GM18907 (cell line): ENCODE data around the gene ACTRT3.
A peak's percentile ranks its signal among the peaks of the same experiment; 100 is the strongest.

ENCODE experiments used
- ATAC-seq: cut with Tn5 transposase; IDR thresholded peaks from one replicate; pipeline ENCODE4 v1.9.1; 2021; ENCODE audit warnings: mild to moderate bottlenecking, moderate library complexity; ENCODE audit not compliant: unreplicated experiment

ACTRT3 gene

DNA sequence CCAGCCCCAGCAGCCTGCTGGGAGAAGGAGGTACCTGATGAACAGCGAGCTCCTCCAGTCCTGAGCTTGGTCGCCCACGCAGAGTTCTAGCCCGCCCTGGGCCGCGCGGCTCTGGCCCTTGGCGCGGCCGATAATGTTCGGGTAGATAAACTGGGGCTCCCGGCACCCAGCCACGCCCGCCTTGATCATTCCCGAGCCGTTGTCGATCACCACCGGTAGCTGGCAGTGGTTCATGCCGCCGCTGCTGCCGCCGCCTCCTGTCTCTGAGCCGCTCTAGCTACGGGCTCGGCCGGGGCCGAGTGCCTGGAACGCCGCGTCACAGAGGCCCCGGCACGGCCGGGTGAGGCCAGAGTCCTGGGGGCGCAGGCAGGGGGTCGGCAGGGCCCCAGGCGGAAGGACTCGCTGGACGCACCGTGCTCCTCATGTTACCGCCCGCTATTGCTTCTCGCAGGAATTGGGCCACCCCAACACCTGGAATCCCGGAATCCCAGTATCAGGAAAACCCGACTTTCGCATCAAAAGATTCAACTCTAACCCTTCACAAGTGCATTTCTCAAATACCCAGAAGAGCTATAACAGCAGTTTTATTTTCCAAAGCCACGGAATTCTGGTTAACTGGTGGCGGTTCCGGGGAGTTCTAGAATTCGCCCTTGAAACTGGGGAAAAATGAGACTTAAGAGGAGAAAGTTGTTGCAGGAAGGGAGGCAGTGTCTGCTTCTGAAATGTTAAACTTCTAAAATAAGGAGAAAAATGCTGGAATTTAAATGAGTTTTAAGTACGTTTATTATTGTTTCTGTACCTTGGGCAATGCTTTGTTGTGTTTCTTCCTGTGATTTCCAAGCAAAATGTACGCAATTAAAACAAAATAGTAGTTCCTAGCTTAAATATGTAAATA, at the start of gene ACTRT3:
Gene ACTRT3, minus strand, starts transcription at position 275 of the 895 bp plus-strand sequence. Its CDS starts 41 bp downstream, at position 234.
- ATAC-seq = peak; percentile 29

DNA sequence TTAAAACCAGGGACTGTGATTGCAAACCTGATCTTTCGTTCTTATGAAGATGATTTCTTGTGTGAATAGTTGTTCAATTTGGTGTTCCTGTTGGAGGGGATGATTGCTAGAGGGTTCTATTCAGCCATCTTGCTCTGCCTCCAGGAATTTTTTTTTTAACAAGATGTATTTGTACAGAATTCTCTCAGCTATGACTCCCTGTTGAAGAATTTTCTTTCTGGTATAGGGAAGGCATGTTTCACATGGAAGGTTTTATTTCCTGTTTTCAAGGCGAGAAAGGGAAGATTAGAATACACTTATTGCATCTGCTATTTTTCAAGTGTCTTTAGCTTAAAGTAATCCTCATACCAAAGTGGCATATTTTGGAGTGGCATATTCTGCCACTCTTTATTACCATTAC, 49.0 kb upstream of the ACTRT3 start:
- no peak for ATAC-seq

- no peak for ATAC-seq
These were observed 46.3 kb upstream of the ACTRT3 start for GRCh38 chr3:169815590-169816150.

DNA sequence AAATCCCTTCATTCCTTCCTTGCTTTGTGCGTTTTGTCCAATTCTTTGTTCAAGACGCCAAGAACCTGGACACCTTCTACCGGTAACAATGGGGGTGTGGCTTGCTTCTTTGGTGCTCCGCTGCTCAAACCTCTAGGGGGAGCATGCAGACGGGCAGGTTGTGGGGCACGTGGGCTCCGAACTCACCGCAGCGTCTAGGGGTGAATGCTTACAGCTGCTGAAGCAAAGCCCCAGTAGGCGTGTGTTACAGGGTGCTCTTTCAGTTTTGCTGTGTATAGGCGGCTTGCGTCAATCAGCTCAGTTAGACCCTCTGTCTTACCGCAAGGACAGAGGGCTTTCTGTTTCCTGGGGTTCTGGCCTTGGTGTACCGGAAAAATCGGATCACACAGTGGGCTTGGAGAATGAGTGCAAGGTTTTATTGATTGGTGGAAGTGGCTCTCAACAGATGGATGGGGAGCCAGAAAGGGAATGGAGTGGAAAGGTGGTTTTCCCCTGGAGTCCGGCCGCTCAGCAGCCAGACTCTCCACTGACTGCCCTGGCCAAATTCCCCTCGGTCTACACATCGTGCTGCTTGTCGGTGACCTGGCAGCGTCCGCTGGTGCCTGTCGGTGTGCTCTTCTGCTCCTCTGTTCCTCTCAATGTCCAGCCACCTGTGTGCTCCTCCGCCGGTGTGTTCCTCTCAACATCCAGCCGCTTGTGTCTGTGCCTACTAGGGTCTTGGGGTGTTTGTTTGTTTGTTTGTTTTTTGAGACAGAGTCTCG, 44.6 kb upstream of the ACTRT3 start:
- peak; percentile 91 for ATAC-seq

DNA sequence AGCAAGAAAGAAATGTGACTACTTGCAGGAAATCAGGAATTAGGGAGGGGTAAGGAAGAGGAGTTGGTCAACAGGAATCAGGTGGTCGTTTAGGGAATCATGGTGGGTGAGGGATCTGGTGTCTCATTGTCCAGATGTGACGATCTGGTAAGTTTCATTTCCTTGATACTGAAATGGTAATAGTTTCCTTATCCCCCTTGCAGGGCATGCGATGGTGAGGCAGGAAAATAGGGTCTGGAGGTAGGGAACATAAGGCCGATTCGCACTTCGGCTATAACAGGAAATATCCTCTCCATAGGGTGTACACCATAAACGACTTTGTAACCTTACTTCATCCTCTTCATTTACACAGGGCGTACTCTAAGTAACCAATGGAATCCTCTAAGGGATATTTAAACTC, 43.9 kb upstream of the ACTRT3 start:
- no peak for ATAC-seq

- peak; percentile 74 for ATAC-seq
These were observed 43.2 kb upstream of the ACTRT3 start, which contains the start of the genes LRRC34 and LRRIQ4 for GRCh38 chr3:169812332-169813235. Gene LRRC34 (minus strand): TSS chr3:169812904. CDS start chr3:169812548, 356 bp downstream. Gene LRRIQ4 (plus strand): TSS chr3:169812870. CDS start chr3:169821922, 9,052 bp downstream.

GRCh38 chr3:169811631-169812331, 42.4 kb upstream of the ACTRT3 start:
- ATAC-seq = peak; percentile 9

GRCh38 chr3:169809230-169809795, 40.0 kb upstream of the ACTRT3 start:
- ATAC-seq = no peak

DNA sequence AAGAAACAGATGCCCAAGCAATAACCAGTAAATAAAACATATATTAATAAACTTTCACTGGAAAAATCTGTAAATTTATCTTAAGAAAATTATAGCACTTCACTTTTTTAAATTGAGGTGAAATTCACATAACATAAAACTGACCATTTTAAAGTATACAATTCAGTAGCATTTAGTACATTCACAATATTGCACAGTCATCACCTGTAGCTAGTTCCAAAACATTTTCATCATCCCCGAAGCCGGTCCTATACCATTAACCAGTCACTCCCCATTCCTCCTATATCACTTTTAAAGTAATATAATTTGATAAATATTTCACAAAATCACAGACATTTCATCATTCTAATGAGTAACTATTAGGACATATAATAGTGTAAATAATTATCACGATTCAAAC, 35.3 kb upstream of the ACTRT3 start:
- ATAC-seq = no peak

GRCh38 chr3:169792359-169792758, 23.0 kb upstream of the ACTRT3 start:
- ATAC-seq = no peak

DNA sequence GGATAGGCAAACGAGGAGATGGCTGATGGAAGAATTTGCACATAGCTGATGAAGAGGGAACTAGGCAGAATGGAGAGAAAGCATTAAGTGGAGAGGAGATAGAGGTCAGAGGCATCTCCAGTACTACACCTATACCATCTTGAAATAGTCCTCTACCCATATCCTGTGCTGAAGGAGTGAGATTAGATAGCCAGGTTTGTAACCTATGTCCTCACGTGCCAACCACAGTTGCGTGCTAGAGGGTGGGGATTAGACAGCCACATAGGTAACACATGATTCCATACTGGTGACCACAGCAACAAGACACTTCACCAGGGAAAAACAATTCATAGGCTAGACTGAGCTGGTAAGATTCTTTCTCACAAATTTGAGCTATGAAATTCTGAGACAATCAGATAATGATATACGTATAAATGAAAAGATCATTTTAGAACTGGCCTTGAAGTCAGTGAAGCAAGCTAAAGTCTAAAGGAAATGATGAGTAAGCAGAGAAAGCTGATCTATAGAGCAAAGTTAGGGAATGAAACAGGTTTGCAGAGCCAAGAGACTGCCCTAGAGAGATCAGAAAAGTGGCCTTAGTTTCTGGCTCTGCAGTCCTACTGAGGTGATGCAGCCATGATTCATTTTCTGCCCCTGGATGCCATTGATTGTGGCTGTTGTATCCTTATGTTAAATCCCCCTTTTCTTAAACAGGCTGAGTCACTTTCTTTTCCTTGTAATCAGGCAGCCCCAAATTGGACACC, 21.5 kb upstream of the ACTRT3 start:
- ATAC-seq = no peak

- no peak for ATAC-seq
These were observed 20.9 kb upstream of the ACTRT3 start for GRCh38 chr3:169790219-169790618.

DNA sequence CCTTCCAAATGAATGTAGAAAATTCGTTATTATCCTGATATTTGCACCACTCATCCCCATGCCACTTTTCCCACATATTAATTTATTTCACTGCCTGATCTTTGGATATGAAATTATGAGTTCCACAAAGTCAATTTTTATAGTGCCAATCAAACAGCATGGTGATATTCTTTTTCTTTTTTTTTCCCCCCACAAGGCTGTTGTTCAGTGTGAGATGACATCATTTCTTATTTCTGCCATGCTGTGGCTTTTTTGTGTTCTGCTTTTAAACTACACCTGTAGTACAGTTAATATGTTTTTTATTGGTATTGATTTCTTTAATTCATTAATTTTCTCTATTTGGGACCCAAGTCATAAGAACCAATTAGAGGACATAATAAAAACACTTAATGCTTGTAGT, 18.4 kb upstream of the ACTRT3 start:
- no peak for ATAC-seq

DNA sequence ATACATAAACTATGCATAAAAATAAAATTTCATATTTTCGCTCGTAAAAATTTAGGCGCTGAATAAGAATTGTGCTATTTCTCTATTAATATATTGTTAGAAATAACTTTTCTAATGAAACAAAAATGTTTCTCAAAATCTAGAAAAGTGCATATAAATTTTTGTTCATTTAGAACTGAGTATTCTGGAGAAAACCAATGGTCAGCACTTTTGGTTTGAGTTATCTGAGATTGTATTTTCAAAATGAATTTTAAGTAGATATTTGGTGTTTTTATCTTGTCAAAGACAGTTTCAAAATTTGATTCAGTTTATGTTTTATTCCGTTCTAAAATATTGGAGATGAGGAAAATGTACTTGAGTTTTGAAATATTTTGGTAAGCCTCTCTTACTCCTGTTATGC, 17.8 kb upstream of the ACTRT3 start:
- no peak for ATAC-seq

DNA sequence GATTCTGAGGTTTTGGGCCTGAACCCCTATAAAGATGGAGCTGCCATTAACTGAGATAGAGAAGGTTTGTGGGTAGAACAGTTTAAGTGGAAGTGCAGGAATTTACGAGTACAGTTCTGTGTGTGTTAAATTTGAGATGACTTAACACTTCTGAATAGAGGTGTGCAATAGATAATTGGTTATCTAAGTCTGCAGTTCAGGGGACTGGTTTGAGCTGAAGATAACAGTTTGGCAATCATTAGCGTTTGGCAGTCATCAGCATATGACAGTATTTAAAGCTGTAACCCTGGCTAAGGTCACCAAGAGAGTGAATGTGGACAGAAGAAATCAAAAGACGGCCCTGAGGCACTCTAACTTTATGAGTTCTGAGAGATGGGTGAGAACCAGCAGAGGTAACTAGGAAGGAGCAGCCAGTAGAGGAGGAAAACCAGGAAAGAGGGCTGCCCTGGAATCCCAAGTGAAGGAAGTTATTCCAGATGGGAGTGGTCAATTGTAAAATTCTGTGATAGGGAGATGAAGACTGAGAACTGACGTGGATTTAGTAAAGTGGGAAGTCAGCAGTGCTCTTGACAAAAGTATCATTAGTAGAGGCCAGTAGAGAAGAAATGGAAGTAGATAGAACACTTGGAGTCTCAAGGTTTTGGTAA, 12.0 kb upstream of the ACTRT3 start:
- ATAC-seq = no peak

DNA sequence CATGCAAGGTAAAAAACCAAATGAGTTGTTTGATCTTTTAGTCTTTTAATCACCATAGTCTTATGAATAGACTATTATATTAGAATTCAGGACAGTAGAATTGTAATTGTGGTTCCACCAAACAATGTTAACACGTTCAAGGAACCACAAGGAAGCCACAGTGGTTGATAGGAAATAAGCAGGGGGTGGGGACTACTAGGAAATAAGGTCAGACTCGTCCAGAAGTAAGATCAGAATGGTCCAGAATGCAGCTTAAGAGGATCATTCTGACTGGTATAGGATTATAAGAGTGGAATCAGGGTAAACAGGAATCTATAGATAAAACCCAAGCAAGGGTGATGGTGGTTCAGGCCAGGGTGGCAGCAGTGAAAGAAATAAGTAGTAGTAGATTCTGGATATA, 11.4 kb upstream of the ACTRT3 start:
- ATAC-seq = no peak

DNA sequence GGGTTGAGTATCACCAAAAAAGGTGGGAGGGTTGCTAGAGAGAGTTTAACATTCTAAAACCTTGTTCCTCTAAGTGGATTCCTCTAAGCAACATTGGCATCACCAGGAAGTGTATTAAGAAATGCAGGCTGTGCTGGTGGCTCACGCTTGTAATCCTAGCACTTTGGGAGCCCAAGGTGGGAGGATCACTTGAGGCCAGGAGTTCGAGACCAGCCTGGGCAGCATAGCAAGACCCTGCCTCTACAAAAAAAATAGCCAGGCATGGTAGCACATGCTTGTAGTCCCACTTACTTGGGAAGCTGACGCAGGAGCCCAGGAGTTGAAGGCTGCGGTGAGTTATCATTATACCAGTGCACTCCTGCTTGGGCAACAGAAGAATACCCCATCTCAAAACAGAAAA, 8.5 kb upstream of the ACTRT3 start:
- no peak for ATAC-seq

DNA sequence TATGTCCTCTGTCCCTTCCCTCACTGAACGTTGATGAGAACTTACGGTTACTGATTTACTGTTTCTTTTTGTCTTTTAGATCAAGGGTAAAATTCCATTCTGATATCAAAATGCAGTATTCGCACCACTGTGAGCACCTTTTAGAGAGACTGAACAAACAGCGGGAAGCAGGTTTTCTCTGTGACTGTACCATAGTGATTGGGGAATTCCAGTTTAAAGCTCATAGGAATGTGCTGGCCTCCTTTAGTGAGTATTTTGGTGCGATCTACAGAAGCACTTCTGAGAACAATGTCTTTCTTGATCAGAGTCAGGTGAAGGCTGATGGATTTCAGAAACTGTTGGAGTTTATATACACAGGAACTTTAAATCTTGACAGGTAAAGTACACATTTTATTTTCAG, 4.8 kb upstream of the ACTRT3 start:
- ATAC-seq = no peak
